ENCODE results near the gene MT1X. TPM values are rescaled to one million over a fixed set of nuclear protein-coding genes. Genes with fewer than 3 reads are reported as not detected.

MT1X gene
- polyA plus RNA-seq, 1 donor (not counting 4 experiments of a cell fraction or from before 2014, with no cell fraction given), result 58.3 TPM

DNA sequence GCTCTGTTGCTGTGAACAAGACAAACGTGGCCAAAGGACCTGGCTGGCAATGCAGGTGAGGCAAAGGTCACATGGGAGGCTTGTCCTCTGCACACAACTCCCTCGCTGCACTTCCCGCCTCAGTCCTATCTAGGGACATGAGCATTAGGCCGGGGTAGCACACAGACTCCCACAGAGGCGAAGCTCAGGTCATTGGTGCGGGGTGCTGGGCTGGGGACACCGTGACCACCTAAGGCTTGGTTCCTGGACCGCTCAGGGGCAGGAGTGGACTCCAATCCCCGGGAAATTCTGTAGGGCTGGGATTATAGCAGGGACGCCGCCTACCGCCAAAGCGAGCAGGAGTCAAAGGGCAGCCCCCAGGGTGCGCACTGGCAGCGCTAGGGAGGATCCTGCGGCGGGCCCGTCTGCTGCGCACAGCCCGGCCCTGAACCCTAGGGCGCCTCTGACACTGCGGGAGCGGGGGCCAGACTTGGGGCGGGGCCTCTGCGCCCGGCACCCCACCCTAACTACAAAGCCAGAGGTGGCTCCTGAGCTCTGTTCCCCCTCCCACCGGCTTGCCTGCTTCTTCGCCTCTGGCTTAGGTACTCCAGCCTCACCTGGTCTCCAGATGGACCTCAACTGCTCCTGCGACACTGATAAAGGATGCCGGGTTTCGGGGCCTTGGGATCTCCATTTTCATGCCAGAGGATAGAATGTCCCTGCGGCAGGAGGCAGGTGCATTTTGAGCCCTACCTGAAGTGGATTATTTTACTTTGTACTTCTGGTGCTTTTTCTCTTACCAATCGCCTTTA is 34.4 kb upstream of the MT1X start:
- Histone ChIP-seq H3K4me1 (ENCODE audit: control insufficient read depth, extremely low read depth, insufficient read depth, low read length) (peaks cover 17% of the 10 kb centered on the region), H3K79me2 (ENCODE audit: control insufficient read depth, insufficient read depth, low read length) (no peaks in the 10 kb centered on the region), H3K27me3 (ENCODE audit: control insufficient read depth, extremely low read depth, insufficient read depth, low read length) (peaks cover 5% of the 10 kb centered on the region), H3K4me2 (ENCODE audit: control insufficient read depth, extremely low read depth, insufficient read depth, low read depth, low read length) (no peak overlapping the region), H3K9me1 (ENCODE audit: control insufficient read depth, extremely low read depth, insufficient read depth, low read length) (no peaks in the 10 kb centered on the region), H4K20me1 (ENCODE audit: control insufficient read depth, extremely low read depth, insufficient read depth, low read length) (no peaks in the 10 kb centered on the region), H3K9ac (ENCODE audit: control insufficient read depth, extremely low read depth, insufficient read depth, low read length) (no peak overlapping the region), H3K9me3 (ENCODE audit: control insufficient read depth, low read depth, low read length) (no peaks in the 10 kb centered on the region), H2AFZ (ENCODE audit: control insufficient read depth, low read length) (no peak overlapping the region), H3K27ac (ENCODE audit: control insufficient read depth, insufficient read depth, low read length) (no peak overlapping the region), H3K4me3 (ENCODE audit: control insufficient read depth in 2 of 3, extremely low read depth in 1 of 3, insufficient read depth in 2 of 3, low read depth in 1 of 3, low read length in 3 of 3) (no peak overlapping the region), H3K36me3 (ENCODE audit: control insufficient read depth in 2 of 2, extremely low read depth in 1 of 2, insufficient read depth in 2 of 2, low read length in 2 of 2) (no peaks in the 10 kb centered on the region)
- DNase-seq (ENCODE audit: low read depth, low spot score) (no peak), FAIRE-seq (no peak)
- dilution Hi-C loops (cut with MboI; ENCODE audit: extremely low pct_ligation_motif_present, low sequenced_read_pairs), result no loop called here
- TF ChIP-seq EZH2 (IDR thresholded peaks at IDR 0.05; ENCODE audit: low read length), result no peak
- TF ChIP-seq, protein P1, sequence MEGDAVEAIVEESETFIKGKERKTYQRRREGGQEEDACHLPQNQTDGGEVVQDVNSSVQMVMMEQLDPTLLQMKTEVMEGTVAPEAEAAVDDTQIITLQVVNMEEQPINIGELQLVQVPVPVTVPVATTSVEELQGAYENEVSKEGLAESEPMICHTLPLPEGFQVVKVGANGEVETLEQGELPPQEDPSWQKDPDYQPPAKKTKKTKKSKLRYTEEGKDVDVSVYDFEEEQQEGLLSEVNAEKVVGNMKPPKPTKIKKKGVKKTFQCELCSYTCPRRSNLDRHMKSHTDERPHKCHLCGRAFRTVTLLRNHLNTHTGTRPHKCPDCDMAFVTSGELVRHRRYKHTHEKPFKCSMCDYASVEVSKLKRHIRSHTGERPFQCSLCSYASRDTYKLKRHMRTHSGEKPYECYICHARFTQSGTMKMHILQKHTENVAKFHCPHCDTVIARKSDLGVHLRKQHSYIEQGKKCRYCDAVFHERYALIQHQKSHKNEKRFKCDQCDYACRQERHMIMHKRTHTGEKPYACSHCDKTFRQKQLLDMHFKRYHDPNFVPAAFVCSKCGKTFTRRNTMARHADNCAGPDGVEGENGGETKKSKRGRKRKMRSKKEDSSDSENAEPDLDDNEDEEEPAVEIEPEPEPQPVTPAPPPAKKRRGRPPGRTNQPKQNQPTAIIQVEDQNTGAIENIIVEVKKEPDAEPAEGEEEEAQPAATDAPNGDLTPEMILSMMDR (optimal IDR thresholded peaks at IDR 0.05 in 1 of 3, IDR thresholded peaks at IDR 0.05 in 1 of 3, conservative IDR thresholded peaks at IDR 0.05 in 1 of 3; ENCODE audit: extremely low read depth in 1 of 3, insufficient read depth in 2 of 3, low read length in 3 of 3), result no peak

DNA sequence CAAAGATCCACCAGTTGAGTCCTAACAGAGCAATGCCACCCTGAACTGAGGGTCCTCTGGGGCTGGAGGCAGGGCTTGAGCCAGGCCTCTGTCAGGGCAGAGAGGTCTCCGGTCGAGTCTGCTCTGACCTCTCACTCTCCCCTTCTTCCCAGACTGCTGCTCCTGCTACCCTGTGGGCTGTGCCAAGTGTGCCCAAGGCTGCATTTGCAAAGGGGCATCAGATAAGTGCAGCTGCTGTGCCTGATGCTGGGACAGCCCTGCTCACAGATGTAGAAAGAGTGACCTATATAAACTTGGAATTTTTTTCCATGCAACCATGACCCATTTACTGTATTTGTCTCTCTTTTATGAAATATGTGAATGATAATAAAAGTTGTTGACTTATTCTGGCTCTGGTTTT is 33.0 kb upstream of the MT1X start:
- Histone ChIP-seq H3K4me1 (ENCODE audit: control insufficient read depth, extremely low read depth, insufficient read depth, low read length) (peaks cover 14% of the 10 kb centered on the region), H3K4me3 (ENCODE audit: control insufficient read depth in 2 of 3, extremely low read depth in 1 of 3, insufficient read depth in 2 of 3, low read depth in 1 of 3, low read length in 3 of 3) (no peak overlapping the region), H3K4me2 (ENCODE audit: control insufficient read depth, extremely low read depth, insufficient read depth, low read depth, low read length) (no peak overlapping the region), H3K9me3 (ENCODE audit: control insufficient read depth, low read depth, low read length) (no peaks in the 10 kb centered on the region), H3K9me1 (ENCODE audit: control insufficient read depth, extremely low read depth, insufficient read depth, low read length) (no peaks in the 10 kb centered on the region), H4K20me1 (ENCODE audit: control insufficient read depth, extremely low read depth, insufficient read depth, low read length) (no peaks in the 10 kb centered on the region), H3K79me2 (ENCODE audit: control insufficient read depth, insufficient read depth, low read length) (no peaks in the 10 kb centered on the region), H3K36me3 (ENCODE audit: control insufficient read depth in 2 of 2, extremely low read depth in 1 of 2, insufficient read depth in 2 of 2, low read length in 2 of 2) (no peaks in the 10 kb centered on the region), H2AFZ (ENCODE audit: control insufficient read depth, low read length) (no peak overlapping the region), H3K27ac (ENCODE audit: control insufficient read depth, insufficient read depth, low read length) (no peak overlapping the region), H3K27me3 (ENCODE audit: control insufficient read depth, extremely low read depth, insufficient read depth, low read length) (peaks cover 5% of the 10 kb centered on the region), H3K9ac (ENCODE audit: control insufficient read depth, extremely low read depth, insufficient read depth, low read length) (no peak overlapping the region)
- TF ChIP-seq EZH2 (IDR thresholded peaks at IDR 0.05; ENCODE audit: low read length), result no peak
- TF ChIP-seq, protein P1 (optimal IDR thresholded peaks at IDR 0.05 in 1 of 3, IDR thresholded peaks at IDR 0.05 in 1 of 3, conservative IDR thresholded peaks at IDR 0.05 in 1 of 3; ENCODE audit: extremely low read depth in 1 of 3, insufficient read depth in 2 of 3, low read length in 3 of 3), result no peak
- DNase-seq (ENCODE audit: low read depth, low spot score) (no peak), FAIRE-seq (no peak)
- dilution Hi-C loops (cut with MboI; ENCODE audit: extremely low pct_ligation_motif_present, low sequenced_read_pairs), result no loop called here
